ENCODE data around the gene FABP1. TPM values are rescaled to one million over a fixed set of nuclear protein-coding genes. Genes with fewer than 3 reads are reported as not detected.

FABP1 gene
- total and polyA plus RNA-seq, 2 of the 8 experiments (the other 6 are each of a cell fraction or from before 2014, with no cell fraction given) = 0.09 TPM; not detected in 1

GRCh38 chr2:88127638-88127887, 299 bp downstream of the FABP1 start (continued):
- TF ChIP-seq USF2 (IDR thresholded peaks at IDR 0.05; ENCODE audit: low read length) (no peak), CHD1 (IDR thresholded peaks at IDR 0.05; ENCODE audit: low read depth, low read length) (no peak), JUND (IDR thresholded peaks at IDR 0.05; ENCODE audit: low read length) (no peak), SIRT6 (IDR thresholded peaks at IDR 0.05; ENCODE audit: low read length) (no peak)

All from H1 (cell line).